IMR-90 (cell line): Measurements from ENCODE around the gene IFIH1.

Experiments used
- POLR2A ChIP-seq: IDR thresholded peaks from 2 replicates; pipeline ENCODE4 v1.6.1; 2012; ENCODE audit warnings: mild to moderate bottlenecking, low read depth, low read length
- TF ChIP-seq, protein P1 (sequence below): conservative IDR thresholded peaks from 2 replicates; pipeline ENCODE4 v1.5.1; 2012; ENCODE audit warnings: mild to moderate bottlenecking, low read depth, low read length, improper control_type of control experiment
- TF ChIP-seq, protein P2 (sequence below): fragments of 150-350 bp; IDR thresholded peaks from 2 replicates; pipeline ENCODE4 v1.6.1; 2017; ENCODE audit warnings: mild to moderate bottlenecking, antibody characterized with exemption, low read length, low read depth
- TF ChIP-seq, protein P3 (sequence below): fragments of 150-350 bp; IDR thresholded peaks from 2 replicates; pipeline ENCODE4 v1.6.1; 2016; ENCODE audit warnings: low read depth, mild to moderate bottlenecking, low read length, moderate library complexity, borderline replicate concordance

DNA sequence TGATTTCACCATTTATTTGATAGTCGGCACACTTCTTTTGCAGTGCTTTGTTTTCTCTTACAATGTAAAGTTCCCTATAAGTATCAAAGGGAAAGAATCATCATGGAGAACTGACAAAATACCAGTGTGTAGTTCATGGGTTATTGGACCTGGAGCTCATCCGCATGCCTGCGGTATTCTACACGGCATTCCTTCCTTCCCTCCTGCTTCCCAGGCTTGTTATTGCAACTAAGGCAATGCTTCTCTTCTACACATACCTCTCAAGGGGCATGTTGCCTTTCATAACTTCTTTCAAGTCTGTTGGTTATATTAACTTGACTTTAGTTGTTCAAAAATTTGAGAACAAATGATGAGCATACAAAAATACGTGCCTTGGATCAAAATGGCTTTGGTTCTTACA lies 51.0 kb downstream of the IFIH1 start:
- TF ChIP-seq, protein P1, sequence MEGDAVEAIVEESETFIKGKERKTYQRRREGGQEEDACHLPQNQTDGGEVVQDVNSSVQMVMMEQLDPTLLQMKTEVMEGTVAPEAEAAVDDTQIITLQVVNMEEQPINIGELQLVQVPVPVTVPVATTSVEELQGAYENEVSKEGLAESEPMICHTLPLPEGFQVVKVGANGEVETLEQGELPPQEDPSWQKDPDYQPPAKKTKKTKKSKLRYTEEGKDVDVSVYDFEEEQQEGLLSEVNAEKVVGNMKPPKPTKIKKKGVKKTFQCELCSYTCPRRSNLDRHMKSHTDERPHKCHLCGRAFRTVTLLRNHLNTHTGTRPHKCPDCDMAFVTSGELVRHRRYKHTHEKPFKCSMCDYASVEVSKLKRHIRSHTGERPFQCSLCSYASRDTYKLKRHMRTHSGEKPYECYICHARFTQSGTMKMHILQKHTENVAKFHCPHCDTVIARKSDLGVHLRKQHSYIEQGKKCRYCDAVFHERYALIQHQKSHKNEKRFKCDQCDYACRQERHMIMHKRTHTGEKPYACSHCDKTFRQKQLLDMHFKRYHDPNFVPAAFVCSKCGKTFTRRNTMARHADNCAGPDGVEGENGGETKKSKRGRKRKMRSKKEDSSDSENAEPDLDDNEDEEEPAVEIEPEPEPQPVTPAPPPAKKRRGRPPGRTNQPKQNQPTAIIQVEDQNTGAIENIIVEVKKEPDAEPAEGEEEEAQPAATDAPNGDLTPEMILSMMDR, result no peak
- TF ChIP-seq, protein P2, sequence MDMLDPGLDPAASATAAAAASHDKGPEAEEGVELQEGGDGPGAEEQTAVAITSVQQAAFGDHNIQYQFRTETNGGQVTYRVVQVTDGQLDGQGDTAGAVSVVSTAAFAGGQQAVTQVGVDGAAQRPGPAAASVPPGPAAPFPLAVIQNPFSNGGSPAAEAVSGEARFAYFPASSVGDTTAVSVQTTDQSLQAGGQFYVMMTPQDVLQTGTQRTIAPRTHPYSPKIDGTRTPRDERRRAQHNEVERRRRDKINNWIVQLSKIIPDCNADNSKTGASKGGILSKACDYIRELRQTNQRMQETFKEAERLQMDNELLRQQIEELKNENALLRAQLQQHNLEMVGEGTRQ, result no peak
- no peak for TF ChIP-seq POLR2A
- TF ChIP-seq, protein P3, sequence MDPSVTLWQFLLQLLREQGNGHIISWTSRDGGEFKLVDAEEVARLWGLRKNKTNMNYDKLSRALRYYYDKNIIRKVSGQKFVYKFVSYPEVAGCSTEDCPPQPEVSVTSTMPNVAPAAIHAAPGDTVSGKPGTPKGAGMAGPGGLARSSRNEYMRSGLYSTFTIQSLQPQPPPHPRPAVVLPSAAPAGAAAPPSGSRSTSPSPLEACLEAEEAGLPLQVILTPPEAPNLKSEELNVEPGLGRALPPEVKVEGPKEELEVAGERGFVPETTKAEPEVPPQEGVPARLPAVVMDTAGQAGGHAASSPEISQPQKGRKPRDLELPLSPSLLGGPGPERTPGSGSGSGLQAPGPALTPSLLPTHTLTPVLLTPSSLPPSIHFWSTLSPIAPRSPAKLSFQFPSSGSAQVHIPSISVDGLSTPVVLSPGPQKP, result no peak
